SJCRH30 (cell line): ENCODE data around the gene SNCAIP. TPM values are rescaled to one million over a fixed set of nuclear protein-coding genes. Genes with fewer than 3 reads are reported as not detected.

Experiments used
- DNase-seq, 2 experiments: peaks; one replicate each; pipeline ENCODE4 v3.0.0-alpha.2; 2015 to 2020
- H3K27ac ChIP-seq: fragments of 250-450 bp; sonication (Bioruptor Pico); 2 replicates; pipeline ENCODE4 v1.5.1; 2020; ENCODE audit warnings: mild to moderate bottlenecking, moderate library complexity
- H3K27me3 ChIP-seq: fragments of 250-450 bp; sonication (Bioruptor Pico); 2 replicates; pipeline ENCODE4 v1.5.1; 2020; ENCODE audit warnings: mild to moderate bottlenecking, moderate library complexity
- H3K36me3 ChIP-seq: fragments of 250-450 bp; sonication (Bioruptor Pico); 2 replicates; pipeline ENCODE4 v1.5.1; 2020; ENCODE audit warnings: mild to moderate bottlenecking, moderate library complexity
- H3K4me1 ChIP-seq: fragments of 250-450 bp; sonication (Bioruptor Pico); 2 replicates; pipeline ENCODE4 v1.5.1; 2020; ENCODE audit warnings: mild to moderate bottlenecking, moderate library complexity
- H3K4me3 ChIP-seq: fragments of 250-450 bp; sonication (Bioruptor Pico); 2 replicates; pipeline ENCODE4 v1.5.1; 2020; ENCODE audit warnings: mild to moderate bottlenecking, moderate library complexity
- H3K9me3 ChIP-seq: fragments of 250-450 bp; sonication (Bioruptor Pico); replicated peaks from 2 replicates; pipeline ENCODE4 v1.5.1; 2020; ENCODE audit warnings: mild to moderate bottlenecking, moderate library complexity
- total RNA-seq: library from RNA; depleted of rRNA; stranded (reverse); fragments of >200 nt; shearing (Covaris generic); gene quantifications from 2 replicates; pipeline ENCODE4 v1.2.3, GENCODE V29; 2014

SNCAIP gene
- total RNA-seq, 1 experiment from 2014 or later: 0.49 TPM

DNA sequence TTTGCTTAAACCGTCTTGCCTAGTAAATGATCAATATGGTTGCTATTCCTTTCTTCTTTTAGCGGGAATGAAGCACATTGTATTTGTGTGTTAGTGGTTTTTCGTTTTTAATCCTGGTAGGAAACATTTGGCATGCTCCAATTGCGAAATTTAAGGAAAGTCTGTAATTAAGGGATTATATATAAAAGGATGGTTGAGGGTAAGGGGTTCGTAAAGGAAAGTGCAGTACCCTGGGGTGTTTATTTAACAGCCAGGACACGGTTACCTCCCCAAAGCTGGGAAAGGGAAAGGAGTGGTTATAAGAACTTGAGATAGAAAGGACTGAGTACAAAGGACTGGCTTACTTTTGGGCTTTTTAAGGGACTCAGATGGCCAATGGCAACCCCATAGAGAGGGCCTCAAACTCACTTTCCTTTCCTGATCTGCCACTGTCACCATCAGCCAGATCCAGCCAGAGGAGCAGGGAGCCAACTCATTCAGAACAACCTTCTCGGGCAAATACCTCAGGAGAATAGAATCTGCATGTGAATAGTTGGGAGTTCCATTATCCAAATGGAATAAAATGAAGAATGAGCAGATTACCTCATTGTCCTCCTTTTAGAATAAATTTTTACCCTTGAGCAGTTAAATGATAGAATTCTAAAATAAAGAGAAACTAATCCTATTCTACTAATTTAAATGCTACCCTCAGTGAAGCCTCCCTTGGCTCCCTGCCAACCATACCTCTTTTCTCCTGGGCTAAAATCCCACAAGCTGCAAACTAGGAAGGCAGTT lies 117.7 kb downstream of the SNCAIP start:
- peaks cover 4% of the 10 kb centered on the region; the same call in 1 of the 2 replicates for H3K27me3 ChIP-seq
- no peak overlapping the region for H3K27ac ChIP-seq
- DNase-seq: no peak
- no peaks in the 10 kb centered on the region for H3K9me3 ChIP-seq
- no peak overlapping the region for H3K4me3 ChIP-seq
- H3K36me3 ChIP-seq: no peaks in the 10 kb centered on the region
- H3K4me1 ChIP-seq: no peaks in the 10 kb centered on the region

DNA sequence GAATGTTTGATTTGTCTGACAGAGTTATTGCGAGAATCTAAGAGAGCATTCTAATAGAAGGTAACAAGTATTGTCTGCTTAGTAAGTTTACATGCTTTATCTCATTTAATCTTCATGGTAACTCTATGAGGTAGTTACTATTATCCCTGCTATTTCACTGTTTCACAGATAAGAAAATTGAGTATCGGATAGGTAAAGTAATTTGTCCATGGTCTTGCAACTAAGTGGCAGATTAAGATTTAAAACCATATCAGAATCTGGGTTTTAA lies 118.2 kb downstream of the SNCAIP start:
- no peak for DNase-seq
- Histone ChIP-seq H3K4me1 (no peaks in the 10 kb centered on the region), H3K27ac (no peak overlapping the region), H3K36me3 (no peaks in the 10 kb centered on the region), H3K27me3 (peaks cover 4% of the 10 kb centered on the region; the same call in 1 of the 2 replicates), H3K4me3 (no peak overlapping the region), H3K9me3 (no peaks in the 10 kb centered on the region)

DNA sequence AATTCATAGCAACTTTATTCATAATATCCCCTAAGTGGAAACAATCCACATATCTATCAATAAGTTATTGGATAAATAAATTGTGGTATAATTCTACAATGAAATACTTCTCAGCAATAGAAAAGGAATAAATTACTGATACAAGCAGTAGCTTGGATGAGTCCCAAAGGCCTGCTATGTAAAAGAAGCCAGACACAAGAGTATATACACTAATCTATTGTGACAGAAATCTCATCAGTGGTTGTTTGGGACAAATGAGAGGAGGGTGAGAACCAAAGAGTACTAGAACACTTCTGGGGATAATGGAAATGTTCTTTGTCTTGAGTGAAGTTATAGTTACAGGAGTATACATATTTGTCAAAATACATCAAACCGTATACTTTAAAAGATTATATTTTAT lies 119.3 kb downstream of the SNCAIP start:
- H3K4me3 ChIP-seq: no peak overlapping the region
- no peak for DNase-seq
- no peaks in the 10 kb centered on the region for H3K4me1 ChIP-seq
- no peaks in the 10 kb centered on the region for H3K9me3 ChIP-seq
- peaks cover 4% of the 10 kb centered on the region; the same call in 1 of the 2 replicates for H3K27me3 ChIP-seq
- no peak overlapping the region for H3K27ac ChIP-seq
- no peaks in the 10 kb centered on the region for H3K36me3 ChIP-seq

DNA sequence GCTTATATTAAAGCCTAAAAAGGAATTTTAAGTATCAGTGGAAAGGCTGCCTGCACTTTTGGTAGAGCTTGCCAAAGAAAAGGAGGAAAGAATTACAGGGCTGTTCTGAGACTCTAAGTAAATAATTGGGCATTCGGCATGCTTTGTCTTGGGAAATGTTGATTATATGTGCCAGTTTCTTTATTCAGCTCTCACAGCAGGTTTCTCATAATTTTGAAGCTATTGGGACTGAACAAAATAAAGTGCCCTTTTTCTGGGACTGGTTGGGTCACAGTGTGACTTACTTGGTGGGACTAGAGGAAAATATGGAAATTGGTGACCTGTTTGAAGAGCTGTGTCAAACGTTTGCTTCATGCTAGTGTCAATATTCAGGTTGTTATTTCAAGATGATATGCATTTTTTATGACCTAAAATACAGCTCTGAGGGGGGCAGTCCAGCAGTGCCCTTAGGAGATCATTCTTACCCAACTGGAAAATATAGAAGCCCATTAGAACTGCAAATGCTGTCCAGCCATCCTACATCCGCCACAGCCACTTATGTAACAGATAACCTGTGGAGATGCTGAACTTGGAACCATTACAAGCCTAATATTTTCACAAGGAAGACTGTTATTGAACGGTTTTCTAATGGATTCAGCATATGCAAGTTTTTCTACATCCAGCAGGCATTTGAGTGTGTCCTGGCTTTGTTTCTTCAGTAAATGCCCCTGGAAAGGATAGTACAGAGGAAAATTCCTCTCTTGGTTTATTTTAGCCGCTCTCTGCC lies 122.4 kb downstream of the SNCAIP start:
- Histone ChIP-seq H3K4me3 (no peak overlapping the region), H3K4me1 (no peaks in the 10 kb centered on the region), H3K27ac (no peak overlapping the region), H3K9me3 (no peaks in the 10 kb centered on the region), H3K36me3 (no peaks in the 10 kb centered on the region), H3K27me3 (peaks cover 4% of the 10 kb centered on the region)
- DNase-seq: no peak

DNA sequence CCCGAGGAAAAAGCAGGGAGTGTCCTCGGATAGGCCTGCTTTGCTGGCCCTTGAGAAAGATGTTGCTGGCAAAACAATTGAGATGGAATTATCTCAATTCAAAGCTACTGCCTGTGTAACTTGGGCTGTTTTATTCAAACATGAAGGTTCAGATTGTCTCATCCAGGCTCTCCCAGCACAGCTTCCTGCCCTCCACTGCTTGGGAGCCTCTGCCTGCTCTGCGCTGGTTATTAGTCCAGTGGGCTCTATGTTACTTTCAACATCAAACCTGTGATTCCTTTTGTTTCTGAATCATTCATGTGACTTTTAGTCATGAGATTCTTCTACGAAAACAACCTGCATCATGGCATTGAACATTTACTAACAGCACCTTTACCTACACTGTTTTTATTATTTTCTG lies 123.2 kb downstream of the SNCAIP start:
- Histone ChIP-seq H3K27ac (no peak overlapping the region), H3K9me3 (no peaks in the 10 kb centered on the region), H3K36me3 (no peaks in the 10 kb centered on the region), H3K4me1 (no peaks in the 10 kb centered on the region), H3K27me3 (peaks cover 4% of the 10 kb centered on the region), H3K4me3 (no peak overlapping the region)
- no peak for DNase-seq

DNA sequence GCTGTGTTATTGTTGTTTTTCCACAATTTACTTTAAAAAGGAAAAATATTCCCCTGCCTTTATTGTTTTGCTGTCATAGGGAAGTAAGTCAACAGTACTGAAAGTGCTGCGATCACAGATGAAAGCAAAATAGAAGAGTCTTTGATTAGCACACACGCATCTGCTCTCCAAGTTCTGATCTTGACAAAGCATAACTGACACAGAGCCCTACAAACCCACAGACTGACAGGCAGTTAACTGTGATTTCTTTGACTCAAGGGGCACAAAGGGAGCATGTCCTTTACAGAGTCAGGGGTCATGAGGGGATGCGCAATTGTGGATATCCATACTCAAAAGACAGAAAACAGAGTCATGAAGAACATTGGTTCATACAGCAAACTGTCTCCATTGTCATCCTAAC lies 123.7 kb downstream of the SNCAIP start:
- H3K4me1 ChIP-seq: no peaks in the 10 kb centered on the region
- no peak overlapping the region for H3K27ac ChIP-seq
- H3K36me3 ChIP-seq: no peaks in the 10 kb centered on the region
- H3K27me3 ChIP-seq: peaks cover 4% of the 10 kb centered on the region
- H3K9me3 ChIP-seq: no peaks in the 10 kb centered on the region
- no peak overlapping the region for H3K4me3 ChIP-seq
- no peak for DNase-seq

DNA sequence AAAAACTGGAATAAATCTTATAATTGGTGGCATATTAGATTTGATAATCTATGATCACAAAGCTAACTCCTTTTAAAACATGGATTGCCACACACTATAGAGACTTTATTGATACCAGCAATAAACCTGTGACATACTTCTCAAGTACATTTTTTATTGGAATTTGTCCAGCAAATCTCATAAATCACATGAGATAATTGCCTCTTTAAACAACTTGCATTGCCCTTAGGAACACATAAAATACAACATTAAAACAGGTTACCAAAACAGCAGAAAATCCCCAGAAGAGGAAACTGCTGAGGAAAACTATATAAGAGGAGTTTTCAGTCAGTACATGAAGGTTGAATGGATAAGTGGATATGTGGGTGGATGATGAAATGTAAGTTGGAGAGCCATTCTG lies 124.6 kb downstream of the SNCAIP start:
- no peaks in the 10 kb centered on the region for H3K9me3 ChIP-seq
- H3K27me3 ChIP-seq: peaks cover 4% of the 10 kb centered on the region
- H3K4me3 ChIP-seq: no peak overlapping the region
- no peak overlapping the region for H3K27ac ChIP-seq
- no peak for DNase-seq
- H3K36me3 ChIP-seq: no peaks in the 10 kb centered on the region
- no peaks in the 10 kb centered on the region for H3K4me1 ChIP-seq

DNA sequence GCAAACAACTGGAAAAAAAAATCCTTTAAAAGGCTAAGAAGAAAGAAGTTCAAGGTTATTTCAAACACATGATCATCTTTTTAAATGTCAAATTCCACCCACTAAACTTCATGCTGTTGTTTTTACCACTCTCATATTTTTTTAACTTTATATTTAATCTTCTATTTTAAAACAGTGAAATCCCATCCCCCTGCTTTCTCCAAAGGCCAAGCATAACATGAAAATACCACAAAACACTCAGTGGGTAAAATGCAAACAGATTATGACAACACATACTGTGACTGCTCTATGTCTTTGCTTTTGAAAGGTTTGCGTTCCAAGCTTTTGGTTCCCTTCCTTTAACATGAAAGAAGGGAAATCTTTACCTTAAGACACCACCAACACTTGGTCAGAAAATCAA lies 127.6 kb downstream of the SNCAIP start:
- Histone ChIP-seq H3K27ac (no peak overlapping the region), H3K4me3 (no peak overlapping the region), H3K4me1 (no peaks in the 10 kb centered on the region), H3K36me3 (no peaks in the 10 kb centered on the region), H3K9me3 (no peaks in the 10 kb centered on the region), H3K27me3 (no peaks in the 10 kb centered on the region; the same call in 1 of the 2 replicates)
- DNase-seq: no peak

DNA sequence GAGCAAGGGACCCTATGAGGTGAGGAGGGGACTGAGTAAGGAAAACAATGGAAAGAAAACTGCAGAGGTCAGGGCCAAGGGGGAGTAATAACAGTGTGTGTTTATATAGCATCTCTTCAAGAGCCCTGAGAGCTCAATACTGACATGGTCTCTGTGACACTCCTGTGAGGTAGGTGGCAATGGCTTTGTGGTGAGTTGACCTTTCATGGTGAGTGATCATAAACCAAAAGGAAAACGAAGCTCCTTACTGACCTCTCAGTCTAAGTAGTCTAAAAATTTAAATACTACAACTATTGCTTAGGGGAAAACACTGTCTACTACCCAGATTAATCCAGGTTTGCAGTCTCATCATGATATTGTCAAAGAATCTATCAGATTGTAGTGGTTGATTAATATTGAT lies 130.9 kb downstream of the SNCAIP start:
- H3K27me3 ChIP-seq: no peaks in the 10 kb centered on the region; the same call in 1 of the 2 replicates
- no peaks in the 10 kb centered on the region for H3K4me1 ChIP-seq
- no peak overlapping the region for H3K27ac ChIP-seq
- DNase-seq: no peak
- no peaks in the 10 kb centered on the region for H3K9me3 ChIP-seq
- no peak overlapping the region for H3K4me3 ChIP-seq
- no peaks in the 10 kb centered on the region for H3K36me3 ChIP-seq

DNA sequence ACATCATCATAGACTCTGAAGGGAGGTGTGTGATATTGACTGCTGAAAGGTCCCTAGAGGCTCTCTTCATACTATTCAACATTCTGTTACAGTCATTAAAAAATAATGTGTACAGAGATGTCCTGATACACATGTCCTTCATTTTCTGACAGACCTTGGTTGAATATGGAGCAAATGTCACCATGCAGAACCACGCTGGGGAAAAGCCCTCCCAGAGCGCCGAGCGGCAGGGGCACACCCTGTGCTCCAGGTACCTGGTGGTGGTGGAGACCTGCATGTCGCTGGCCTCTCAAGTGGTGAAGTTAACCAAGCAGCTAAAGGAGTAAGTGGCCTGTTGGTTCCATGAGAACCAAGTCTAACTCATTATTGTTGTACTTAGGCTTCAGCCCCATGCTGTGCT lies 132.4 kb downstream of the SNCAIP start:
- Histone ChIP-seq H3K4me1 (no peaks in the 10 kb centered on the region), H3K9me3 (no peaks in the 10 kb centered on the region), H3K27me3 (no peaks in the 10 kb centered on the region), H3K4me3 (no peak overlapping the region), H3K27ac (no peak overlapping the region), H3K36me3 (no peaks in the 10 kb centered on the region)
- DNase-seq: no peak

DNA sequence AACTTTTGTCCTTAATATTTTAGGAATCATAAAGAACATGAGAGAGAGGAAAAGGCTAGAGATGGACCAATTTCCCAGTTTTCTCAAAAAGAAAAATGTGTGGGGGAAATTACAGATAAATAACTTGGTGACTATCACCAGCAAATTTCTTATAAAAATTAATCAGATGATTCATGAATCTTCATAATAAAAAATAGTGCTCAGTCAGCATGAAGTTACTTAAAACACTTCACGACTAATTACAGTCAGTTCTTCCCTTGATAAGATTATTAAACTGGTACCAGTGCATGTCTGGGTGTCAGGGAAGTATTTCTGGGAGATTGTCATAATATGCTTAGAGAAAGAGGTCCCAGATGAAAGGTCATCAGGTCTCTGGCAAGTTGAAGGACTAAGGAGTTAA lies 133.0 kb downstream of the SNCAIP start:
- H3K4me1 ChIP-seq: no peaks in the 10 kb centered on the region
- no peaks in the 10 kb centered on the region for H3K36me3 ChIP-seq
- H3K9me3 ChIP-seq: no peaks in the 10 kb centered on the region
- no peak overlapping the region for H3K4me3 ChIP-seq
- no peak overlapping the region for H3K27ac ChIP-seq
- DNase-seq: no peak
- no peaks in the 10 kb centered on the region for H3K27me3 ChIP-seq

DNA sequence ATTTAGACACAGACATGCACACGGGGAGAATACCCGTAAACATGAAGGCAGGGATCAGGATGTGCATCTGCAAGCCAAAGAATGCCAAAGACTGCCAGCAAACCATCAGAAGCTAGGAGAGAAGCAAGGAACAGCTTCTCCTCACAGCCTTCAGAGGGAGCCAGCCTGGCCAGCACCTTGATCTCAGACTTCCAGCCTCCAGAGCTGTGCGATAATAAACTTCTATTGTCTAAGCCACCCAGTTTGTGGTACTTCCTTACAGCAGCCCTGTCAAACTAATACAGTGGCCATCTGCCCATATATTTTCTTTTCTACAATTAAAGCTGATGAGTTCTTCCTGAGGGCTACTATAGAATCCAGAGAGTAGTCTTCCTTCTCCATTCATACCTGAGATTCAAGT lies 135.0 kb downstream of the SNCAIP start:
- Histone ChIP-seq H3K4me1 (no peaks in the 10 kb centered on the region), H3K27me3 (no peaks in the 10 kb centered on the region), H3K36me3 (no peaks in the 10 kb centered on the region), H3K9me3 (no peaks in the 10 kb centered on the region), H3K4me3 (no peak overlapping the region), H3K27ac (no peak overlapping the region)
- DNase-seq: no peak

DNA sequence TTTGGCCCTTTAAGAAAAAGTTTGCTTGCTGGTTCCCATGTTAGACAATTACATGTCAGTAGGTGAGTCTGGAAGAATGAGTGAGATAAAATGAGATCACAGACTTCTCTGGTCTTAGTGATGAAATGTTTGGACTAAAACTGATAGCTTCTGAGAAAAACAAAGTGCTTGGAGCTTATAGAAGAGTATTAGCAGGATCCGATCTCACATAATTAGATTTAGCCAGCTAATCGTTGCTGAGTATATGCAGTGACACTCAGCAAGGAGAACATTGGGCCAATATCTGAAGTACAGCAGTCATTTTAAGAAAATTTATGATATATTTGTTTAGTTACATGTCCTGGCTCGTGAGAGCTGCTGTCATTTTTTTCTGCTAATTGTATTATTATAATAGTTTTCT lies 135.8 kb downstream of the SNCAIP start:
- Histone ChIP-seq H3K4me3 (no peak overlapping the region), H3K9me3 (no peaks in the 10 kb centered on the region), H3K36me3 (no peaks in the 10 kb centered on the region), H3K27me3 (no peaks in the 10 kb centered on the region), H3K27ac (no peak overlapping the region), H3K4me1 (no peaks in the 10 kb centered on the region)
- no peak for DNase-seq

DNA sequence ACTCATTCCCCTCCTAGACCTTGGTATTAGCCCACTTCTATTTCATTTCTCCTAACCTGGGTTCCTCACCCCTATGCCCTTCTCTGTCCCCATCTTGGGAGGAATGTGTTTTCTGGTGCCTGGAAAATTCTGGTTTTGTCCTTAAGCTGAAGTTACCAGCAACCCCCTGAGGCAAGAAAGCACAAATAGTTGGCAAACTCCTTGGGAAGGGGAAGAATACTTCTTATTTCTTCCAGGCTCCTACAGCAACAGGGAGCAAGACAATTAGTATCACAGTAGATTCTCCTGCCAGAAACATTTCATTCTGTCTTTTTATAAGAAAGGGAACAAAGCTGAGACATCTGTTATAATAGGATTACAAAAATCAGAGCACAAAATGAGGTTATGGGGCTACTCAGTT lies 142.5 kb downstream of the SNCAIP start:
- Histone ChIP-seq H3K27me3 (no peaks in the 10 kb centered on the region), H3K4me3 (no peak overlapping the region), H3K4me1 (no peaks in the 10 kb centered on the region), H3K36me3 (no peaks in the 10 kb centered on the region), H3K27ac (no peak overlapping the region), H3K9me3 (no peaks in the 10 kb centered on the region)
- DNase-seq: no peak

DNA sequence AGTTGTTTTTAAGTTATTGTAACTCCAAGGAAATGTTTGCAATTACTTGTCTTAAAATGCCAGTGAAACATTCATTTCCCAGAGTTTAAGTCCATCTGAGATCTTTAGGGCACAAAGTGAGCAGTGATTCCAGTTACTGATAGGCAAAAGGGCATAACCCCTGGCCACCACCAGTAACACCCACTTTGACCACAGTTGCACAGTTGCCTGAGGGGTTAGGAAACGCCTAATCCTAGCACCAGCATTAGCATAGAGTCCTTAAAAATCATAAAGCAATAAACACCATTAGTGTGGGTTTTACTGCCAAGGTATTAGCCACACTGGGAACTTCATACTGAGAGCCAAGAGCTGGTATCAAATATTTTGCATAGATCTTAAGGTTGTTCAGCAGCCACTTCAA lies 143.9 kb downstream of the SNCAIP start:
- H3K4me3 ChIP-seq: no peak overlapping the region
- H3K9me3 ChIP-seq: no peaks in the 10 kb centered on the region
- no peak overlapping the region for H3K27ac ChIP-seq
- H3K4me1 ChIP-seq: no peaks in the 10 kb centered on the region
- no peak for DNase-seq
- H3K36me3 ChIP-seq: no peaks in the 10 kb centered on the region
- H3K27me3 ChIP-seq: no peaks in the 10 kb centered on the region
